GM12878 (cell line): ENCODE data around the gene NLRP9. TPM values are rescaled to one million over a fixed set of nuclear protein-coding genes. Genes with fewer than 3 reads are reported as not detected.

Source experiments
- BCL3 ChIP-seq: IDR thresholded peaks from 2 replicates; pipeline ENCODE4 v1.6.1; 2011; ENCODE audit warnings: borderline replicate concordance, low read depth, mild to moderate bottlenecking, moderate library complexity, low read length; ENCODE audit not compliant: insufficient read depth, poor library complexity, severe bottlenecking
- SKIL ChIP-seq: fragments of 450-650 bp; IDR thresholded peaks from 2 replicates; pipeline ENCODE4 v1.6.1; 2017; ENCODE audit warnings: mild to moderate bottlenecking, low read depth, inconsistent platforms; ENCODE audit not compliant: poor library complexity, severe bottlenecking
- ZBED1 ChIP-seq: IDR thresholded peaks from 2 replicates; pipeline ENCODE4 v1.6.1; 2016; ENCODE audit warnings: borderline replicate concordance
- ZBTB11 ChIP-seq: fragments of 450-650 bp; formaldehyde crosslinking; IDR thresholded peaks from 2 replicates; pipeline ENCODE4 v1.5.0; 2022; ENCODE audit warnings: mild to moderate bottlenecking, missing genetic modification characterization
- polyA plus RNA-seq, 11 experiments: library from polyadenylated mRNA; depleted of rRNA in 4 of 11; unstranded in 6 of 11; stranded (reverse) in 5 of 11; fragments of >200 nt; fragmentation: Nextera tagmentation in 4 of 11; fragmentation: Illumina TruSeq in 1 of 11; extraction: Ambion mirVana in 4 of 11; extraction: Trizol in 1 of 11; gene quantifications; 1 replicate in 1 of 11; 2 replicates in 10 of 11; pipeline versions ENCODE4 v1.2.1 to v1.2.3, GENCODE V29; 2011 to 2016; ENCODE audit warnings: inconsistent platforms in 2 of 11, missing spikeins in 2 of 11, low read depth in 1 of 11
- total RNA-seq, 4 experiments: library from RNA; depleted of rRNA in 3 of 4; stranded (reverse); fragments of >200 nt in 3 of 4; fragmentation: Illumina TruSeq in 1 of 4; extraction: Trizol in 1 of 4; gene quantifications; 2 replicates each; pipeline versions ENCODE4 v1.2.1 to v1.2.3, GENCODE V29; 2013 to 2021

NLRP9 gene
- total and polyA plus RNA-seq, 10 of the 15 experiments (the other 5 are each of a cell fraction or from before 2014, with no cell fraction given), result not detected

GRCh38 chr19:55695511-55696290 is 42.5 kb downstream of the NLRP9 start (continued):
- TF ChIP-seq SKIL, result no peak
- no peak for TF ChIP-seq ZBTB11 (CRISPR knock-in tag)
- no peak for TF ChIP-seq ZBED1
- TF ChIP-seq BCL3, result no peak
